SK-N-SH treated with all-trans-retinoic acid at 6 μM for 48 hours (cell line): Measurements from ENCODE around the gene AREL1.
"Not testable (repeated sequence)": the region's sequence is repeated elsewhere in the genome, so short reads cannot be mapped to it uniquely, and the experiment has no call there.

ENCODE experiments used
- ARNTL ChIP-seq: fragments of 450-650 bp; formaldehyde crosslinking; IDR thresholded peaks from 2 replicates; pipeline ENCODE4 v1.5.0; 2020; ENCODE audit warnings: low read depth, mild to moderate bottlenecking, moderate library complexity, borderline replicate concordance
- CSDC2 ChIP-seq: fragments of 250-450 bp; sonication (Bioruptor Pico); IDR thresholded peaks from 2 replicates; pipeline ENCODE4 v1.5.0; 2020; ENCODE audit warnings: mild to moderate bottlenecking, moderate library complexity
- OSR1 ChIP-seq: fragments of 250-450 bp; sonication (Bioruptor Pico); IDR thresholded peaks from 2 replicates; pipeline ENCODE4 v1.8.0; 2022; ENCODE audit warnings: moderate library complexity, mild to moderate bottlenecking, inconsistent platforms
- PPARA ChIP-seq: fragments of 250-450 bp; sonication (Bioruptor Pico); IDR thresholded peaks from 2 replicates; pipeline ENCODE4 v1.5.0; 2020; ENCODE audit warnings: mild to moderate bottlenecking, borderline replicate concordance
- RARB ChIP-seq: fragments of 250-450 bp; sonication (Bioruptor Pico); IDR thresholded peaks from 2 replicates; pipeline ENCODE4 v1.8.0; 2021; ENCODE audit warnings: mild to moderate bottlenecking, moderate library complexity
- TCF4 ChIP-seq: fragments of 250-450 bp; sonication (Bioruptor Pico); IDR thresholded peaks from 2 replicates; pipeline ENCODE4 v1.8.0; 2021; ENCODE audit warnings: mild to moderate bottlenecking, moderate library complexity, borderline replicate concordance
- ZC3H10 ChIP-seq: fragments of 250-450 bp; sonication (Bioruptor Pico); IDR thresholded peaks from 2 replicates; pipeline ENCODE4 v1.5.1; 2021; ENCODE audit warnings: mild to moderate bottlenecking, moderate library complexity
- ZFP3 ChIP-seq: fragments of 250-450 bp; sonication (Bioruptor Pico); IDR thresholded peaks from 2 replicates; pipeline ENCODE4 v1.5.0; 2020; ENCODE audit warnings: mild to moderate bottlenecking, moderate library complexity
- ZNF565 ChIP-seq: fragments of 450-650 bp; formaldehyde crosslinking; conservative IDR thresholded peaks from 2 replicates; pipeline ENCODE4 v1.5.0; 2020; ENCODE audit warnings: low read depth, mild to moderate bottlenecking, moderate library complexity
- TF ChIP-seq, protein P1 (sequence below): fragments of 250-450 bp; sonication (Bioruptor Pico); IDR thresholded peaks from 2 replicates; pipeline ENCODE4 v1.5.0; 2020; ENCODE audit warnings: mild to moderate bottlenecking, moderate library complexity
- TF ChIP-seq, protein P2 (sequence below): fragments of 250-450 bp; sonication (Bioruptor Pico); IDR thresholded peaks from 2 replicates; pipeline ENCODE4 v1.5.1; 2021; ENCODE audit warnings: mild to moderate bottlenecking, moderate library complexity

DNA sequence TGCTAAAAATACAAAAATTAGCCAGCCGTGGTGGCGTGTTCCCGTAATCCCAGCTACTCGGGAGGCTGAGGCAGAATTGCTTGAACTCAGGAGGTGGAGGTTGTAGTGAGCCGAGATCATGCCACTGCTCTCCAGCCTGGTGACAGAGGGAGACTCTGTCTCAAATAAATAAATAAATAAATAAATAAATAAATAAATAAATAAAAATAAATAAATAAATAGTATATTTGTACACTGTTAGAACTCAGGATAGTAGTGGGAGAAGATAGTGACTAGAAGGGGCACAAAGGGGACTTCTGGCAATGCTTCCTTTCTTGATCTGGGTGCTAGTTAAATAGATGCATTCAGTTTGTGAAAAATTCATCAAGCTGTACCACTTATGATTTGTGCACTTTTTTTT lies 45.6 kb upstream of the AREL1 start:
- not testable (repeated sequence) for TF ChIP-seq ZNF565 (CRISPR knock-in tag); RARB (CRISPR knock-in tag); ARNTL (CRISPR knock-in tag); ZC3H10 (CRISPR knock-in tag); ZFP3; OSR1 (CRISPR knock-in tag); PPARA (CRISPR knock-in tag); TCF4 (CRISPR knock-in tag); CSDC2 (CRISPR knock-in tag)
- TF ChIP-seq, protein P1, sequence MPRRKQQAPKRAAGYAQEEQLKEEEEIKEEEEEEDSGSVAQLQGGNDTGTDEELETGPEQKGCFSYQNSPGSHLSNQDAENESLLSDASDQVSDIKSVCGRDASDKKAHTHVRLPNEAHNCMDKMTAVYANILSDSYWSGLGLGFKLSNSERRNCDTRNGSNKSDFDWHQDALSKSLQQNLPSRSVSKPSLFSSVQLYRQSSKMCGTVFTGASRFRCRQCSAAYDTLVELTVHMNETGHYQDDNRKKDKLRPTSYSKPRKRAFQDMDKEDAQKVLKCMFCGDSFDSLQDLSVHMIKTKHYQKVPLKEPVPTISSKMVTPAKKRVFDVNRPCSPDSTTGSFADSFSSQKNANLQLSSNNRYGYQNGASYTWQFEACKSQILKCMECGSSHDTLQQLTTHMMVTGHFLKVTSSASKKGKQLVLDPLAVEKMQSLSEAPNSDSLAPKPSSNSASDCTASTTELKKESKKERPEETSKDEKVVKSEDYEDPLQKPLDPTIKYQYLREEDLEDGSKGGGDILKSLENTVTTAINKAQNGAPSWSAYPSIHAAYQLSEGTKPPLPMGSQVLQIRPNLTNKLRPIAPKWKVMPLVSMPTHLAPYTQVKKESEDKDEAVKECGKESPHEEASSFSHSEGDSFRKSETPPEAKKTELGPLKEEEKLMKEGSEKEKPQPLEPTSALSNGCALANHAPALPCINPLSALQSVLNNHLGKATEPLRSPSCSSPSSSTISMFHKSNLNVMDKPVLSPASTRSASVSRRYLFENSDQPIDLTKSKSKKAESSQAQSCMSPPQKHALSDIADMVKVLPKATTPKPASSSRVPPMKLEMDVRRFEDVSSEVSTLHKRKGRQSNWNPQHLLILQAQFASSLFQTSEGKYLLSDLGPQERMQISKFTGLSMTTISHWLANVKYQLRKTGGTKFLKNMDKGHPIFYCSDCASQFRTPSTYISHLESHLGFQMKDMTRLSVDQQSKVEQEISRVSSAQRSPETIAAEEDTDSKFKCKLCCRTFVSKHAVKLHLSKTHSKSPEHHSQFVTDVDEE (CRISPR knock-in tag): not testable (repeated sequence)
- TF ChIP-seq, protein P2, sequence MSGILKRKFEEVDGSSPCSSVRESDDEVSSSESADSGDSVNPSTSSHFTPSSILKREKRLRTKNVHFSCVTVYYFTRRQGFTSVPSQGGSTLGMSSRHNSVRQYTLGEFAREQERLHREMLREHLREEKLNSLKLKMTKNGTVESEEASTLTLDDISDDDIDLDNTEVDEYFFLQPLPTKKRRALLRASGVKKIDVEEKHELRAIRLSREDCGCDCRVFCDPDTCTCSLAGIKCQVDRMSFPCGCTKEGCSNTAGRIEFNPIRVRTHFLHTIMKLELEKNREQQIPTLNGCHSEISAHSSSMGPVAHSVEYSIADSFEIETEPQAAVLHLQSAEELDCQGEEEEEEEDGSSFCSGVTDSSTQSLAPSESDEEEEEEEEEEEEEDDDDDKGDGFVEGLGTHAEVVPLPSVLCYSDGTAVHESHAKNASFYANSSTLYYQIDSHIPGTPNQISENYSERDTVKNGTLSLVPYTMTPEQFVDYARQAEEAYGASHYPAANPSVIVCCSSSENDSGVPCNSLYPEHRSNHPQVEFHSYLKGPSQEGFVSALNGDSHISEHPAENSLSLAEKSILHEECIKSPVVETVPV (CRISPR knock-in tag): not testable (repeated sequence)
